Measurements from ENCODE around the gene KCNG1.

GRCh38 chr20:50969912-50970311, 53.0 kb downstream of the KCNG1 start:
- TF ChIP-seq POLR2AphosphoS5 (IDR thresholded peaks at IDR 0.05), result no peak
- TF ChIP-seq CTCF (IDR thresholded peaks at IDR 0.05; ENCODE audit: poor library complexity, severe bottlenecking), result no peak
- no peak for TF ChIP-seq EP300 (conservative IDR thresholded peaks at IDR 0.05; ENCODE audit: poor library complexity, severe bottlenecking)
- no peak for TF ChIP-seq EZH2 (IDR thresholded peaks at IDR 0.05; ENCODE audit: borderline replicate concordance, insufficient read depth, low read length, poor library complexity, severe bottlenecking)
- TF ChIP-seq TAF1 (IDR thresholded peaks at IDR 0.05; ENCODE audit: low read depth), result no peak
- no peak for TF ChIP-seq RAD21 (conservative IDR thresholded peaks at IDR 0.05)
- TF ChIP-seq REST (IDR thresholded peaks at IDR 0.05; ENCODE audit: borderline replicate concordance), result no peak

Data from neural cell (in vitro differentiated cells).